Suprapubic skin (tissue), 4 donors: ENCODE measurements around the gene UBXN10.

ENCODE experiments used
- CTCF ChIP-seq, 2 donors: fragments of 200-600 bp in 1 of 2; fragments of 450-650 bp in 1 of 2; sonication (generic) in 1 of 2; IDR thresholded peaks; one replicate each; pipeline ENCODE4 v1.5.1; 2016 to 2019; ENCODE audit warnings: antibody characterized with exemption in 2 of 2, mild to moderate bottlenecking in 1 of 2, moderate library complexity in 1 of 2
- EP300 ChIP-seq: sonication (generic); formaldehyde crosslinking; IDR thresholded peaks from one replicate; pipeline ENCODE4 v1.6.1; 2017; ENCODE audit warnings: antibody characterized with exemption
- POLR2A ChIP-seq, 2 donors: fragments of 450-650 bp; IDR thresholded peaks; one replicate each; pipeline ENCODE4 v1.6.1; 2017; ENCODE audit warnings: antibody characterized with exemption in 2 of 2, mild to moderate bottlenecking in 2 of 2, moderate library complexity in 2 of 2
- POLR2AphosphoS5 ChIP-seq, 3 donors: sonication (generic); formaldehyde crosslinking; IDR thresholded peaks; one replicate each; pipeline ENCODE4 v1.6.1; 2017; ENCODE audit warnings: antibody characterized with exemption in 3 of 3

GRCh38 chr1:20224546-20224945 is 38.6 kb downstream of the UBXN10 start:
- TF ChIP-seq POLR2AphosphoS5 (IDR thresholded peaks at IDR 0.05), result no peak
- TF ChIP-seq POLR2A (IDR thresholded peaks at IDR 0.05), result no peak
- no peak for TF ChIP-seq CTCF (IDR thresholded peaks at IDR 0.05)
- no peak for TF ChIP-seq EP300
